ENCODE measurements around the gene TMEM109.

TMEM109 gene

GRCh38 chr11:60879971-60880588 is 33.9 kb upstream of the TMEM109 start:
- DNase-seq (ENCODE audit: low spot score), result no peak
- TF ChIP-seq CTCF (IDR thresholded peaks at IDR 0.05; ENCODE audit: extremely low read depth, missing control alignments), result no peak

GRCh38 chr11:60880643-60881282 is 33.2 kb upstream of the TMEM109 start:
- DNase-seq (ENCODE audit: low spot score), result no peak
- no peak for TF ChIP-seq CTCF (IDR thresholded peaks at IDR 0.05; ENCODE audit: extremely low read depth, missing control alignments)

GRCh38 chr11:60887556-60887955 is 26.4 kb upstream of the TMEM109 start:
- no peak for TF ChIP-seq CTCF (IDR thresholded peaks at IDR 0.05; ENCODE audit: extremely low read depth, missing control alignments)
- peak; percentile 38 for DNase-seq (ENCODE audit: low spot score)

GRCh38 chr11:60889869-60890311 is 24.1 kb upstream of the TMEM109 start:
- DNase-seq (ENCODE audit: low spot score), result no peak
- TF ChIP-seq CTCF (IDR thresholded peaks at IDR 0.05; ENCODE audit: extremely low read depth, missing control alignments), result no peak

- DNase-seq (ENCODE audit: low spot score), result no peak
- TF ChIP-seq CTCF (IDR thresholded peaks at IDR 0.05; ENCODE audit: extremely low read depth, missing control alignments), result no peak
Measured at GRCh38 chr11:60890696-60891095, 23.3 kb upstream of the TMEM109 start.

- TF ChIP-seq CTCF (IDR thresholded peaks at IDR 0.05; ENCODE audit: extremely low read depth, missing control alignments), result no peak
Measured at GRCh38 chr11:60891103-60891741, 22.7 kb upstream of the TMEM109 start.

GRCh38 chr11:60895687-60896086 is 18.3 kb upstream of the TMEM109 start:
- no peak for TF ChIP-seq CTCF (IDR thresholded peaks at IDR 0.05; ENCODE audit: extremely low read depth, missing control alignments)
- no peak for DNase-seq (ENCODE audit: low spot score)

More at GRCh38 chr11:60891103-60891741, 22.7 kb upstream of the TMEM109 start:
- no peak for DNase-seq (ENCODE audit: low spot score)
